ENCODE measurements around the gene LRTM2. TPM values are rescaled to one million over a fixed set of nuclear protein-coding genes. Genes with fewer than 3 reads are reported as not detected.

The LRTM2 gene
- total RNA-seq, 3 donors from 2014 or later (not counting 1 experiment from before 2014, with no cell fraction given) = not detected

- no peak for DNase-seq
- no peak overlapping the region for H3K27ac Mint-ChIP-seq
- H3K4me3 Mint-ChIP-seq = no peak overlapping the region
- WGBS (ENCODE audit: insufficient coverage) = 92% methylated on average over 38 of the region's 38 CpGs
- H3K27me3 Mint-ChIP-seq (ENCODE audit: low read depth in 2 of 2) = peaks cover 8 to 12% of the 10 kb centered on the region in 2 donors
- no peak overlapping the region for H3K4me3 ChIP-seq (ENCODE audit: low read length)
- H3K4me1 ChIP-seq (ENCODE audit: control insufficient read depth, insufficient read depth, low read length) = no peaks in the 10 kb centered on the region
- H3K27me3 ChIP-seq (ENCODE audit: control insufficient read depth, insufficient read depth, low read length) = peaks cover 6% of the 10 kb centered on the region
- no peaks in the 10 kb centered on the region for H3K4me1 Mint-ChIP-seq
- intact Hi-C loops (cut with micrococcal nuclease) = no loop called here
- ATAC-seq = no peak
- no peaks in the 10 kb centered on the region for H3K9me3 Mint-ChIP-seq
- H3K9me3 ChIP-seq (ENCODE audit: control insufficient read depth, insufficient read depth, low read length) = no peaks in the 10 kb centered on the region
- H3K36me3 ChIP-seq (ENCODE audit: control insufficient read depth, insufficient read depth, low read length) = no peaks in the 10 kb centered on the region
- TF ChIP-seq CTCF (IDR thresholded peaks at IDR 0.05) = no peak
- H3K36me3 Mint-ChIP-seq = no peaks in the 10 kb centered on the region
- no peak overlapping the region for H3K27ac ChIP-seq (ENCODE audit: low read length)
Observed at GRCh38 chr12:1827826-1828805, 7.8 kb downstream of the LRTM2 start.

- Histone ChIP-seq H3K4me3 (ENCODE audit: low read length) (no peak overlapping the region), H3K27me3 (ENCODE audit: control insufficient read depth, insufficient read depth, low read length) (peaks cover 6% of the 10 kb centered on the region), H3K27ac (ENCODE audit: low read length) (no peak overlapping the region), H3K4me1 (ENCODE audit: control insufficient read depth, insufficient read depth, low read length) (no peaks in the 10 kb centered on the region), H3K36me3 (ENCODE audit: control insufficient read depth, insufficient read depth, low read length) (no peaks in the 10 kb centered on the region), H3K9me3 (ENCODE audit: control insufficient read depth, insufficient read depth, low read length) (no peaks in the 10 kb centered on the region)
- WGBS (ENCODE audit: insufficient coverage) = 87% methylated on average over 16 of the region's 16 CpGs
- DNase-seq (no peak), ATAC-seq (no peak)
- Mint-ChIP-seq H3K27ac (no peak overlapping the region), H3K4me3 (no peak overlapping the region), H3K36me3 (no peaks in the 10 kb centered on the region), H3K9me3 (no peaks in the 10 kb centered on the region), H3K4me1 (peaks cover 0 to 4% of the 10 kb centered on the region in 2 donors), H3K27me3 (ENCODE audit: low read depth in 2 of 2) (peaks cover 15 to 18% of the 10 kb centered on the region in 2 donors)
- intact Hi-C loops (cut with micrococcal nuclease) = no loop called here
- TF ChIP-seq CTCF (IDR thresholded peaks at IDR 0.05) = no peak
Observed at GRCh38 chr12:1828856-1829255, 8.5 kb downstream of the LRTM2 start.

- H3K27me3 Mint-ChIP-seq (ENCODE audit: low read depth in 2 of 2) = peaks cover 18% of the 10 kb centered on the region in 2 donors
- no peak overlapping the region for H3K27ac Mint-ChIP-seq
- 89% methylated on average over 11 of the region's 11 CpGs for WGBS (ENCODE audit: insufficient coverage)
- no peaks in the 10 kb centered on the region for H3K36me3 Mint-ChIP-seq
- H3K4me1 Mint-ChIP-seq = peaks cover 0 to 4% of the 10 kb centered on the region in 2 donors
- Histone ChIP-seq H3K9me3 (ENCODE audit: control insufficient read depth, insufficient read depth, low read length) (no peaks in the 10 kb centered on the region), H3K36me3 (ENCODE audit: control insufficient read depth, insufficient read depth, low read length) (no peaks in the 10 kb centered on the region), H3K27ac (ENCODE audit: low read length) (no peak overlapping the region), H3K27me3 (ENCODE audit: control insufficient read depth, insufficient read depth, low read length) (peaks cover 6% of the 10 kb centered on the region), H3K4me1 (ENCODE audit: control insufficient read depth, insufficient read depth, low read length) (no peaks in the 10 kb centered on the region), H3K4me3 (ENCODE audit: low read length) (no peak overlapping the region)
- TF ChIP-seq CTCF (IDR thresholded peaks at IDR 0.05) = no peak
- ATAC-seq (no peak), DNase-seq (no peak)
- intact Hi-C loops (cut with micrococcal nuclease) = no loop called here
- no peaks in the 10 kb centered on the region for H3K9me3 Mint-ChIP-seq
- no peak overlapping the region for H3K4me3 Mint-ChIP-seq
Observed at GRCh38 chr12:1829306-1829900, 9.0 kb downstream of the LRTM2 start.
